ENCODE measurements around the gene SEMA5A. TPM values are rescaled to one million over a fixed set of nuclear protein-coding genes. Genes with fewer than 3 reads are reported as not detected.
A peak's percentile ranks its signal among the peaks of the same experiment; 100 is the strongest.

SEMA5A gene
- total RNA-seq, 1 donor from 2014 or later, result 13.8 TPM

- DNase-seq (ENCODE audit: low read depth) (no peak), FAIRE-seq (no peak)
- H3K27me3 Mint-ChIP-seq (ENCODE audit: low read depth, unreplicated experiment), result no peaks in the 10 kb centered on the region
- H3K4me1 ChIP-seq (ENCODE audit: insufficient read depth, low read length), result no peaks in the 10 kb centered on the region
- H3K27ac Mint-ChIP-seq (ENCODE audit: unreplicated experiment), result no peak overlapping the region
- TF ChIP-seq EZH2 (IDR thresholded peaks at IDR 0.05; ENCODE audit: insufficient read depth, low read length), result no peak
- no peak for TF ChIP-seq CTCF (IDR thresholded peaks at IDR 0.05; ENCODE audit: insufficient read depth, low read depth, low read length)
- no peak overlapping the region for H3K9ac ChIP-seq (ENCODE audit: low read length)
- H3K9me3 Mint-ChIP-seq (ENCODE audit: unreplicated experiment), result no peaks in the 10 kb centered on the region
- H3K9me3 ChIP-seq (ENCODE audit: insufficient read depth, low read depth, low read length), result no peaks in the 10 kb centered on the region
- no peaks in the 10 kb centered on the region for H4K20me1 ChIP-seq (ENCODE audit: insufficient read depth, low read length)
- H3K36me3 ChIP-seq (ENCODE audit: insufficient read depth, low read length), result no peaks in the 10 kb centered on the region
- no peak overlapping the region for H3K27ac ChIP-seq (ENCODE audit: low read depth, low read length)
- H3K36me3 Mint-ChIP-seq (ENCODE audit: low read depth, unreplicated experiment), result no peaks in the 10 kb centered on the region
- H3K4me3 Mint-ChIP-seq (ENCODE audit: unreplicated experiment), result no peak overlapping the region
- no peaks in the 10 kb centered on the region for H3K79me2 ChIP-seq (ENCODE audit: insufficient read depth, low read length)
- H3K4me2 ChIP-seq (ENCODE audit: low read length), result no peak overlapping the region
- peaks cover 13% of the 10 kb centered on the region for H3K4me1 Mint-ChIP-seq (ENCODE audit: low read depth, unreplicated experiment)
- H3K27me3 ChIP-seq (ENCODE audit: insufficient read depth, low read length), result no peaks in the 10 kb centered on the region
- no peak overlapping the region for H3K4me3 ChIP-seq (ENCODE audit: insufficient read depth, low read depth, low read length)
- H2AFZ ChIP-seq (ENCODE audit: low read depth, low read length), result no peak overlapping the region
Observed at GRCh38 chr5:9240431-9240830, 305.4 kb downstream of the SEMA5A start.

GRCh38 chr5:9239626-9240025 lies 306.2 kb downstream of the SEMA5A start:
- Histone ChIP-seq H3K36me3 (ENCODE audit: insufficient read depth, low read length) (no peaks in the 10 kb centered on the region), H3K4me1 (ENCODE audit: insufficient read depth, low read length) (no peaks in the 10 kb centered on the region), H3K27me3 (ENCODE audit: insufficient read depth, low read length) (no peaks in the 10 kb centered on the region), H3K9ac (ENCODE audit: low read length) (no peak overlapping the region), H3K9me3 (ENCODE audit: insufficient read depth, low read depth, low read length) (no peaks in the 10 kb centered on the region), H3K4me2 (ENCODE audit: low read length) (no peak overlapping the region), H3K27ac (ENCODE audit: low read depth, low read length) (no peak overlapping the region), H2AFZ (ENCODE audit: low read depth, low read length) (no peak overlapping the region), H3K79me2 (ENCODE audit: insufficient read depth, low read length) (no peaks in the 10 kb centered on the region), H4K20me1 (ENCODE audit: insufficient read depth, low read length) (no peaks in the 10 kb centered on the region), H3K4me3 (ENCODE audit: insufficient read depth, low read depth, low read length) (no peak overlapping the region)
- no peak overlapping the region for H3K4me3 Mint-ChIP-seq (ENCODE audit: unreplicated experiment)
- peaks cover 9% of the 10 kb centered on the region for H3K4me1 Mint-ChIP-seq (ENCODE audit: low read depth, unreplicated experiment)
- no peak for TF ChIP-seq CTCF (IDR thresholded peaks at IDR 0.05; ENCODE audit: insufficient read depth, low read depth, low read length)
- TF ChIP-seq EZH2 (IDR thresholded peaks at IDR 0.05; ENCODE audit: insufficient read depth, low read length), result no peak
- H3K36me3 Mint-ChIP-seq (ENCODE audit: low read depth, unreplicated experiment), result no peaks in the 10 kb centered on the region
- H3K27ac Mint-ChIP-seq (ENCODE audit: unreplicated experiment), result no peak overlapping the region
- H3K9me3 Mint-ChIP-seq (ENCODE audit: unreplicated experiment), result no peaks in the 10 kb centered on the region
- no peak for DNase-seq (ENCODE audit: low read depth)
- no peaks in the 10 kb centered on the region for H3K27me3 Mint-ChIP-seq (ENCODE audit: low read depth, unreplicated experiment)
- FAIRE-seq, result no peak

GRCh38 chr5:9239071-9239470 lies 306.8 kb downstream of the SEMA5A start:
- Histone ChIP-seq H3K27me3 (ENCODE audit: insufficient read depth, low read length) (no peaks in the 10 kb centered on the region), H3K9me3 (ENCODE audit: insufficient read depth, low read depth, low read length) (no peaks in the 10 kb centered on the region), H3K9ac (ENCODE audit: low read length) (no peak overlapping the region), H3K4me2 (ENCODE audit: low read length) (no peak overlapping the region), H3K4me1 (ENCODE audit: insufficient read depth, low read length) (no peaks in the 10 kb centered on the region), H2AFZ (ENCODE audit: low read depth, low read length) (no peak overlapping the region), H3K36me3 (ENCODE audit: insufficient read depth, low read length) (no peaks in the 10 kb centered on the region), H3K79me2 (ENCODE audit: insufficient read depth, low read length) (no peaks in the 10 kb centered on the region), H3K27ac (ENCODE audit: low read depth, low read length) (no peak overlapping the region), H4K20me1 (ENCODE audit: insufficient read depth, low read length) (no peaks in the 10 kb centered on the region), H3K4me3 (ENCODE audit: insufficient read depth, low read depth, low read length) (no peak overlapping the region)
- Mint-ChIP-seq H3K27me3 (ENCODE audit: low read depth, unreplicated experiment) (no peaks in the 10 kb centered on the region), H3K36me3 (ENCODE audit: low read depth, unreplicated experiment) (no peaks in the 10 kb centered on the region), H3K4me3 (ENCODE audit: unreplicated experiment) (no peak overlapping the region), H3K4me1 (ENCODE audit: low read depth, unreplicated experiment) (peaks cover 10% of the 10 kb centered on the region), H3K27ac (ENCODE audit: unreplicated experiment) (no peak overlapping the region), H3K9me3 (ENCODE audit: unreplicated experiment) (no peaks in the 10 kb centered on the region)
- DNase-seq (ENCODE audit: low read depth) (peak; percentile 59), FAIRE-seq (peak; percentile 93)
- no peak for TF ChIP-seq EZH2 (IDR thresholded peaks at IDR 0.05; ENCODE audit: insufficient read depth, low read length)
- no peak for TF ChIP-seq CTCF (IDR thresholded peaks at IDR 0.05; ENCODE audit: insufficient read depth, low read depth, low read length)

All from astrocyte (in vitro differentiated cells and primary cell).